Measurements from ENCODE around the gene STXBP2. TPM values are rescaled to one million over a fixed set of nuclear protein-coding genes. Genes with fewer than 3 reads are reported as not detected.

The STXBP2 gene
- total RNA-seq, 1 donor from 2014 or later, result 2.4 TPM

- DNase-seq (ENCODE audit: low spot score in 2 of 2) (no peak), FAIRE-seq (no peak)
Measured at GRCh38 chr19:7612282-7613274, 24.3 kb upstream of the STXBP2 start.

- no peak for DNase-seq (ENCODE audit: low spot score in 2 of 2)
- no peak for FAIRE-seq
Measured at GRCh38 chr19:7614859-7615741, 21.8 kb upstream of the STXBP2 start.

GRCh38 chr19:7617172-7617571 lies 19.7 kb upstream of the STXBP2 start:
- no peak for DNase-seq (ENCODE audit: low spot score in 2 of 2)
- FAIRE-seq, result no peak

- no peak for FAIRE-seq
- no peak for DNase-seq (ENCODE audit: low spot score in 2 of 2)
Measured at GRCh38 chr19:7617735-7618134, 19.2 kb upstream of the STXBP2 start.

- DNase-seq (ENCODE audit: low spot score in 2 of 2), result no peak
- FAIRE-seq, result no peak
Measured at GRCh38 chr19:7618348-7618747, 18.6 kb upstream of the STXBP2 start.

GRCh38 chr19:7618771-7619510 lies 18.0 kb upstream of the STXBP2 start:
- FAIRE-seq (no peak), DNase-seq (ENCODE audit: low spot score in 2 of 2) (no peak)

- DNase-seq (ENCODE audit: low spot score in 2 of 2), result no peak
- no peak for FAIRE-seq
Measured at GRCh38 chr19:7619671-7620441, 17.1 kb upstream of the STXBP2 start.

- no peak for DNase-seq (ENCODE audit: low spot score in 2 of 2)
- no peak for FAIRE-seq
Measured at GRCh38 chr19:7620442-7621412, 16.2 kb upstream of the STXBP2 start.

- DNase-seq (ENCODE audit: low spot score in 2 of 2), result no peak
Measured at GRCh38 chr19:7622933-7623685, 13.8 kb upstream of the STXBP2 start.

GRCh38 chr19:7623725-7624603 lies 12.9 kb upstream of the STXBP2 start:
- no peak for FAIRE-seq

More at GRCh38 chr19:7622933-7623685, 13.8 kb upstream of the STXBP2 start:
- no peak for FAIRE-seq

GRCh38 chr19:7624810-7625209 lies 12.1 kb upstream of the STXBP2 start:
- FAIRE-seq (no peak), DNase-seq (ENCODE audit: low spot score in 2 of 2) (no peak)

More at GRCh38 chr19:7623725-7624603, 12.9 kb upstream of the STXBP2 start:
- no peak for DNase-seq (ENCODE audit: low spot score in 2 of 2)

GRCh38 chr19:7625763-7626372 lies 11.0 kb upstream of the STXBP2 start:
- DNase-seq (ENCODE audit: low spot score in 2 of 2) (no peak), FAIRE-seq (no peak)

GRCh38 chr19:7627166-7627565 lies 9.7 kb upstream of the STXBP2 start:
- DNase-seq (ENCODE audit: low spot score in 2 of 2), result no peak
- FAIRE-seq, result no peak

- DNase-seq (ENCODE audit: low spot score in 2 of 2), result no peak
- no peak for FAIRE-seq
Measured at GRCh38 chr19:7628589-7629311, 8.2 kb upstream of the STXBP2 start.

- DNase-seq (ENCODE audit: low spot score in 2 of 2), result peak; percentile 99 to 100
- FAIRE-seq, result peak; percentile 99
Measured at GRCh38 chr19:7629347-7630054, 7.4 kb upstream of the STXBP2 start, which contains the start of the genes PET100 and XAB2. Gene PET100, plus strand, starts transcription at chr19:7629793. Its CDS starts 41 bp downstream, at chr19:7629834. Gene XAB2, minus strand, starts transcription at chr19:7629545. Its CDS starts 18 bp downstream, at chr19:7629527.

All from frontal cortex (tissue), 4 donors.